HAP-1 (cell line): ENCODE data around the gene NEK1.

Experiments
- DNase-seq, 2 experiments: peaks; one replicate each; pipeline ENCODE4 v3.0.0-alpha.2; 2016 to 2020; ENCODE audit warnings: low spot score in 2 of 2
- H3K27me3 ChIP-seq: fragments of 250-450 bp; sonication (Bioruptor Pico); 2 replicates; pipeline ENCODE4 v1.5.1; 2020; ENCODE audit warnings: low read depth, mild to moderate bottlenecking, moderate library complexity
- H3K36me3 ChIP-seq: fragments of 250-450 bp; sonication (Bioruptor Pico); replicated peaks from 2 replicates; pipeline ENCODE4 v1.5.1; 2020; ENCODE audit warnings: mild to moderate bottlenecking
- H3K4me1 ChIP-seq: fragments of 250-450 bp; sonication (Bioruptor Pico); 2 replicates; pipeline ENCODE4 v1.5.1; 2020; ENCODE audit warnings: mild to moderate bottlenecking
- H3K4me3 ChIP-seq: fragments of 250-450 bp; sonication (Bioruptor Pico); 2 replicates; pipeline ENCODE4 v1.5.1; 2020; ENCODE audit warnings: mild to moderate bottlenecking, moderate library complexity
- H3K9me3 ChIP-seq: fragments of 250-450 bp; sonication (Bioruptor Pico); 2 replicates; pipeline ENCODE4 v1.5.1; 2020; ENCODE audit warnings: mild to moderate bottlenecking, moderate library complexity
- in situ Hi-C: fragments of 300-500 bp; cut with MboI; formaldehyde crosslinking; loops from 3 replicates; pipeline ENCODE4 v1.14.3; 2020; ENCODE audit warnings: low sequenced_read_pairs, inconsistent platforms, mixed read lengths

Gene NEK1

GRCh38 chr4:169369634-169370033, 242.7 kb downstream of the NEK1 start:
- in situ Hi-C loops: no loop called here
- Histone ChIP-seq H3K4me1 (no peaks in the 10 kb centered on the region), H3K36me3 (no peaks in the 10 kb centered on the region), H3K4me3 (no peak overlapping the region), H3K9me3 (no peaks in the 10 kb centered on the region), H3K27me3 (no peaks in the 10 kb centered on the region)
- DNase-seq: no peak

GRCh38 chr4:169367826-169368225, 244.6 kb downstream of the NEK1 start:
- Histone ChIP-seq H3K4me3 (no peak overlapping the region), H3K9me3 (no peaks in the 10 kb centered on the region), H3K36me3 (no peaks in the 10 kb centered on the region), H3K4me1 (no peaks in the 10 kb centered on the region), H3K27me3 (no peaks in the 10 kb centered on the region)
- DNase-seq: no peak
- in situ Hi-C loops: no loop called here

- no peak overlapping the region for H3K4me3 ChIP-seq
- no peak for DNase-seq
- no peaks in the 10 kb centered on the region for H3K4me1 ChIP-seq
- no peaks in the 10 kb centered on the region for H3K27me3 ChIP-seq
- H3K36me3 ChIP-seq: no peaks in the 10 kb centered on the region
- H3K9me3 ChIP-seq: no peaks in the 10 kb centered on the region
- in situ Hi-C loops: no loop called here
These were observed 245.6 kb downstream of the NEK1 start for GRCh38 chr4:169366821-169367220.

DNA sequence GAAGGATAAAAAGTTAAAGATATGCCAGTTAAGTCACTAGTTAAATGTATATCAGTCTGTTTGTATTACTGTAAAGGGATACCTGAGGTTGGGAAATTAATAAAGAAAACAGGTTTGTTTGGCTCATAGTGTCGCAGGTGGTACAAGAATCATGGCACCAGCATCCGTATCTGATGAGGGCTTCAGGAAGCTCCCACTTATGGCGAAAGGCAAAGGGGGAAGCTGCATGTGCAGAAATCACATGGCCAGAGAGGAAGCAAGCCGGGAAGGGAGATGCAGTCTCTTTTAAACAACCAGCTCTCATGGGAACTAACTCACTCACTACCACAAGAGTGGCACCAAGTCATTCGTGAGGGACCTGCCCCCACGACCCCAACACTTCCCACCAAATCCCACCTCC, 249.8 kb downstream of the NEK1 start:
- in situ Hi-C loops: no loop called here
- no peak for DNase-seq
- Histone ChIP-seq H3K27me3 (no peaks in the 10 kb centered on the region), H3K36me3 (no peaks in the 10 kb centered on the region), H3K4me1 (no peaks in the 10 kb centered on the region), H3K9me3 (no peaks in the 10 kb centered on the region), H3K4me3 (no peak overlapping the region)

DNA sequence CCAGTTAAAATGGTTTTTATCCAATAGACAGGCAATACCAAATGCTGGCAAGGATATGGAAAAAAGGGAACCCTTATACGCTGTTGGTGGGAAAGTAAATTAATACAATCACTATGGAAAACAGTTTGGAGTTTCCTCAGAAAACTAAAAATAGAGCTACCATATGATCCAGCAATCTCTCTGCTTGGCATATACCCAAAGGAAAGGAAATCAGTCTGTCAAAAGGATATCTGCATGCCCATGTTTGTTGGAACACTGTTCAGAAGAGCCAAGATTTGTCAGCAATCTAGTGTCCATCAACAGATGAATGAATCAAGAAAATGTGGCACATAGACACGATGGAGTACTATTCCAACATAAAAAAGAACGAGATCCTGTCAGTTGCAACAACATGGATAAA, 250.6 kb downstream of the NEK1 start:
- Histone ChIP-seq H3K36me3 (no peaks in the 10 kb centered on the region), H3K4me1 (no peaks in the 10 kb centered on the region), H3K4me3 (no peak overlapping the region), H3K9me3 (no peaks in the 10 kb centered on the region), H3K27me3 (no peaks in the 10 kb centered on the region)
- no peak for DNase-seq
- in situ Hi-C loops: no loop called here

GRCh38 chr4:169359961-169360360, 252.4 kb downstream of the NEK1 start:
- Histone ChIP-seq H3K4me3 (no peak overlapping the region), H3K36me3 (no peaks in the 10 kb centered on the region), H3K27me3 (no peaks in the 10 kb centered on the region), H3K4me1 (no peaks in the 10 kb centered on the region), H3K9me3 (no peaks in the 10 kb centered on the region)
- in situ Hi-C loops: no loop called here
- no peak for DNase-seq

- Histone ChIP-seq H3K9me3 (no peaks in the 10 kb centered on the region), H3K4me1 (no peaks in the 10 kb centered on the region), H3K4me3 (no peak overlapping the region), H3K36me3 (no peaks in the 10 kb centered on the region), H3K27me3 (no peaks in the 10 kb centered on the region)
- in situ Hi-C loops: no loop called here
- no peak for DNase-seq
These were observed 260.0 kb downstream of the NEK1 start for GRCh38 chr4:169352360-169352759.

GRCh38 chr4:169351872-169352271, 260.5 kb downstream of the NEK1 start:
- no peaks in the 10 kb centered on the region for H3K4me1 ChIP-seq
- no peaks in the 10 kb centered on the region for H3K9me3 ChIP-seq
- in situ Hi-C loops: no loop called here
- H3K27me3 ChIP-seq: no peaks in the 10 kb centered on the region
- H3K36me3 ChIP-seq: no peaks in the 10 kb centered on the region
- H3K4me3 ChIP-seq: no peak overlapping the region
- no peak for DNase-seq

DNA sequence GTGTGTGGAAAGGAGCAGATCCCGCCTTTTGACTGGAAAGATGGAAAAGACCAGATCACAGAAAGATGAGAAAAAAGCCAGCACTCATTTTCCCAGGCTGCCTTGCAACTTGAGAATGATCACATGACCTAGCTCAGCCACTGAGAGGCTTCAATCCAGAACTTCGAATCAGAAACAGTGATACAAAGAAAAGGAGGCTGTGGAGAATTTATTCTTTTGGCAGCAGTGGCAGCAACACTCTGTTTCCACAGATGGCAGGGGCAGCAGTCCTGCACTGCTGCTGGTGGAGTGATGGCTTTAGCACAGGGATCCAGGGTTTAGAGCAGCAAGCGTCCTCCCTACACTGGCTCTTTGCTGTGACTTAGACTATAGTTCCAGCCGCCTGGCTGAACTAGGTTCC, 263.8 kb downstream of the NEK1 start:
- no peak for DNase-seq
- in situ Hi-C loops: no loop called here
- Histone ChIP-seq H3K36me3 (no peaks in the 10 kb centered on the region), H3K27me3 (no peaks in the 10 kb centered on the region), H3K4me1 (no peaks in the 10 kb centered on the region), H3K4me3 (no peak overlapping the region), H3K9me3 (no peaks in the 10 kb centered on the region)

- H3K4me3 ChIP-seq: no peak overlapping the region
- no peak for DNase-seq
- no peaks in the 10 kb centered on the region for H3K36me3 ChIP-seq
- no peaks in the 10 kb centered on the region for H3K4me1 ChIP-seq
- no peaks in the 10 kb centered on the region for H3K9me3 ChIP-seq
- in situ Hi-C loops: no loop called here
- H3K27me3 ChIP-seq: no peaks in the 10 kb centered on the region
These were observed 265.5 kb downstream of the NEK1 start for GRCh38 chr4:169346840-169347239.

DNA sequence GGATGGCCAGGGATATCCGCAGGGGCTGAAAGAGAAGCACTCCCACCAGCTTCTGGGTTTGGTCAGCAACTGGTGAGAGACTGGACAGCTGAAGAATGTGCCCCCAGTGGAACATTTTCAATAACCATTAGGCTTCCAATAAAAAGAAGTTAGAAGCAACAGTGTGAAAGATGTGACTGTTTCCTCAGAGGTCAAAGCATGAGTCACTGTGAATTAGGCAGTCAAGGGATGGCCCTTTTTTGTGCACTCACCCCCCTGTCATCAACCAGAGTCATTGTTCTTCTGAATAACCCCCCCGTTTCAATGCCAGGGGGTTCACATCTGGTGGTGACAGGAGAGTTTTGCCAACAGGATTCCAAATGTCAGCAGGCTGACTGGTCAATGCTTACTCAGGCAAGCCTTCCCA, 267.1 kb downstream of the NEK1 start:
- H3K27me3 ChIP-seq: no peaks in the 10 kb centered on the region
- in situ Hi-C loops: no loop called here
- H3K4me1 ChIP-seq: no peaks in the 10 kb centered on the region
- H3K9me3 ChIP-seq: no peaks in the 10 kb centered on the region
- no peak for DNase-seq
- H3K4me3 ChIP-seq: no peak overlapping the region
- H3K36me3 ChIP-seq: no peaks in the 10 kb centered on the region
